HL-60 (cell line): Measurements from ENCODE around the gene TTC21A.
A peak's percentile ranks its signal among the peaks of the same experiment; 100 is the strongest.

ENCODE experiments used
- DNase-seq, 2 experiments: peaks; one replicate each; pipeline ENCODE4 v3.0.0-alpha.2; 2010 to 2020; ENCODE audit warnings: low read depth in 1 of 2, low spot score in 1 of 2
- H3K27ac ChIP-seq: fragments of 250-450 bp; sonication (Bioruptor Pico); replicated peaks from 2 replicates; pipeline ENCODE4 v1.5.1; 2020; ENCODE audit warnings: mild to moderate bottlenecking, moderate library complexity
- H3K27me3 ChIP-seq: fragments of 250-450 bp; sonication (Bioruptor Pico); 2 replicates; pipeline ENCODE4 v1.5.1; 2021; ENCODE audit warnings: mild to moderate bottlenecking, moderate library complexity; ENCODE audit not compliant: insufficient read depth, poor library complexity, severe bottlenecking
- H3K4me3 ChIP-seq: replicated peaks from 2 replicates; pipeline ENCODE4 v1.5.1; 2011; ENCODE audit warnings: mild to moderate bottlenecking, control low read depth, low read length; ENCODE audit not compliant: insufficient read depth
- CTCF ChIP-seq: IDR thresholded peaks from one replicate; pipeline ENCODE4 v1.5.1; 2011; ENCODE audit warnings: low read length, control low read depth, inconsistent platforms; ENCODE audit not compliant: insufficient read depth
- GABPA ChIP-seq: IDR thresholded peaks from 2 replicates; pipeline ENCODE4 v1.6.1; 2012; ENCODE audit warnings: low read depth
- POLR2AphosphoS5 ChIP-seq: IDR thresholded peaks from 2 replicates; pipeline ENCODE4 v1.6.1; 2012; ENCODE audit warnings: low read depth
- REST ChIP-seq: IDR thresholded peaks from 2 replicates; pipeline ENCODE4 v1.6.1; 2012; ENCODE audit warnings: low read depth; ENCODE audit not compliant: insufficient replicate concordance
- SPI1 ChIP-seq: IDR thresholded peaks from 2 replicates; pipeline ENCODE4 v1.6.1; 2012; ENCODE audit warnings: low read depth, mild to moderate bottlenecking, borderline replicate concordance

Gene TTC21A

DNA sequence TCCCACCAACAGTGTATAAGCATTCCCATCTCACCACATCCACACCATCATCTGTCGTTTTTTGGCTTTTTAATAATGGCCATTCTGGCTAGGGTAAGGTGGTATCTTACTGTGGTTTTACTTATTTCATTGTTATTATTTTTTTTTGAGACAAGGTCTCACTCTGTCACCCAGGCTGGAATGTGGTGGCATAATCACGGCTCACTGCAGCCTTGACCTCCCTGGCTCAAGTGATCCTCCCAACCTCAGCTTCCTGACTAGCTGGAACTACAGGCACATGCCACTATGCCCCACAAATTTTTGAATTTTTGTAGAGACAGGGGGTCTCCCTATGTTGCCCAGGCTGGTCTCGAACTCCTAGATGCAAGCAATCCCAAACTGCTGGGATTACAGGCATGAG lies 56.9 kb downstream of the TTC21A start:
- no peak for DNase-seq
- Histone ChIP-seq H3K4me3 (no peak overlapping the region), H3K27me3 (no peaks in the 10 kb centered on the region), H3K27ac (no peak overlapping the region)
- TF ChIP-seq GABPA (no peak), SPI1 (no peak), REST (no peak), CTCF (no peak), POLR2AphosphoS5 (no peak)

GRCh38 chr3:39165518-39165917 lies 58.0 kb downstream of the TTC21A start:
- H3K4me3 ChIP-seq: no peak overlapping the region
- DNase-seq: no peak
- TF ChIP-seq SPI1 (no peak), CTCF (no peak)
- no peaks in the 10 kb centered on the region for H3K27me3 ChIP-seq
- no peak overlapping the region for H3K27ac ChIP-seq

- Histone ChIP-seq H3K27me3 (no peaks in the 10 kb centered on the region), H3K4me3 (no peak overlapping the region), H3K27ac (no peak overlapping the region)
- TF ChIP-seq POLR2AphosphoS5 (no peak), GABPA (peak; percentile 49)
- DNase-seq: peak in 1 of 2 experiments; percentile 39
These were observed 58.7 kb downstream of the TTC21A start for GRCh38 chr3:39166134-39166710.

- Histone ChIP-seq H3K27ac (no peak overlapping the region), H3K4me3 (no peak overlapping the region), H3K27me3 (no peaks in the 10 kb centered on the region)
- no peak for TF ChIP-seq CTCF
- no peak for TF ChIP-seq REST
- TF ChIP-seq POLR2AphosphoS5: peak; percentile 53
- TF ChIP-seq SPI1: peak; percentile 63; the same call in 1 of the 2 replicates
- no peak for TF ChIP-seq GABPA
- DNase-seq: peak in 1 of 2 experiments; percentile 82
These were observed 59.6 kb downstream of the TTC21A start for GRCh38 chr3:39166932-39167532.
